ENCODE data around the gene IGFBPL1. TPM values are rescaled to one million over a fixed set of nuclear protein-coding genes. Genes with fewer than 3 reads are reported as not detected.

The IGFBPL1 gene
- total and polyA plus RNA-seq, 8 donors = 1.2 to 5.9 (median 1.6) TPM

- Histone ChIP-seq H3K9me3 (no peaks in the 10 kb centered on the region), H3K4me1 (peaks cover 0 to 5% of the 10 kb centered on the region in 2 donors), H3K36me3 (no peaks in the 10 kb centered on the region), H3K27ac (no peak overlapping the region), H3K4me3 (no peak overlapping the region), H3K27me3 (peaks cover 0 to 7% of the 10 kb centered on the region in 2 donors)
- TF ChIP-seq, protein P1, sequence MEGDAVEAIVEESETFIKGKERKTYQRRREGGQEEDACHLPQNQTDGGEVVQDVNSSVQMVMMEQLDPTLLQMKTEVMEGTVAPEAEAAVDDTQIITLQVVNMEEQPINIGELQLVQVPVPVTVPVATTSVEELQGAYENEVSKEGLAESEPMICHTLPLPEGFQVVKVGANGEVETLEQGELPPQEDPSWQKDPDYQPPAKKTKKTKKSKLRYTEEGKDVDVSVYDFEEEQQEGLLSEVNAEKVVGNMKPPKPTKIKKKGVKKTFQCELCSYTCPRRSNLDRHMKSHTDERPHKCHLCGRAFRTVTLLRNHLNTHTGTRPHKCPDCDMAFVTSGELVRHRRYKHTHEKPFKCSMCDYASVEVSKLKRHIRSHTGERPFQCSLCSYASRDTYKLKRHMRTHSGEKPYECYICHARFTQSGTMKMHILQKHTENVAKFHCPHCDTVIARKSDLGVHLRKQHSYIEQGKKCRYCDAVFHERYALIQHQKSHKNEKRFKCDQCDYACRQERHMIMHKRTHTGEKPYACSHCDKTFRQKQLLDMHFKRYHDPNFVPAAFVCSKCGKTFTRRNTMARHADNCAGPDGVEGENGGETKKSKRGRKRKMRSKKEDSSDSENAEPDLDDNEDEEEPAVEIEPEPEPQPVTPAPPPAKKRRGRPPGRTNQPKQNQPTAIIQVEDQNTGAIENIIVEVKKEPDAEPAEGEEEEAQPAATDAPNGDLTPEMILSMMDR (IDR thresholded peaks at IDR 0.05) = no peak
- intact Hi-C loops (cut with DNase I) = no loop called here
- ATAC-seq (no peak), DNase-seq (no peak)
Measured at GRCh38 chr9:38441347-38442085, 17.3 kb upstream of the IGFBPL1 start.

DNA sequence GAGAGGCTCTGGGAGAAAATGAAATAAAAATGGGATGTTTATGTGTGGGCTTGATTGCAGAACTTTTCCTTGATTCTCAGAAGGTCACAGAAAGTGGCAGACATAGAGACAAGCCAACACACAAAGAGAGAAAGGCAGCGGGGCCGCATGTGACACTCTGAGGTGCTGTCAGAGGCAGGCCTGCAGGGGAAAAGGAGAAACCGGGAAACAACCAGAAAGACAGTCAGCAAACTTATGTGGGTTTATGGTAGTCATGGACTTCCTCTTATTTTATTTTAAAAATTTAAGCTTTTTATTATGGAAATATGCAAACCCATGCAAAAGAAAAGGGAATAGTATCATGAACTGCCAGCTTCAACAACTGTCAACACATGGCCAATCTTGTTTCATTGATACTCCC, 16.3 kb upstream of the IGFBPL1 start:
- H3K4me3 ChIP-seq = no peak overlapping the region
- no peak for ATAC-seq
- no peak overlapping the region for H3K27ac ChIP-seq
- H3K4me1 ChIP-seq = peaks cover 0 to 5% of the 10 kb centered on the region in 2 donors
- no peaks in the 10 kb centered on the region for H3K36me3 ChIP-seq
- no peaks in the 10 kb centered on the region for H3K9me3 ChIP-seq
- H3K27me3 ChIP-seq = peaks cover 0 to 6% of the 10 kb centered on the region in 2 donors
- TF ChIP-seq, protein P1 (IDR thresholded peaks at IDR 0.05) = no peak
- intact Hi-C loops (cut with DNase I) = no loop called here
- DNase-seq = no peak

GRCh38 chr9:38439916-38440301, 15.7 kb upstream of the IGFBPL1 start:
- intact Hi-C loops (cut with DNase I) = no loop called here
- Histone ChIP-seq H3K36me3 (no peaks in the 10 kb centered on the region), H3K27ac (no peak overlapping the region), H3K4me1 (peaks cover 0 to 5% of the 10 kb centered on the region in 2 donors), H3K9me3 (no peaks in the 10 kb centered on the region), H3K27me3 (peaks cover 0 to 6% of the 10 kb centered on the region in 2 donors), H3K4me3 (no peak overlapping the region)
- TF ChIP-seq, protein P1 (IDR thresholded peaks at IDR 0.05) = no peak
- ATAC-seq = no peak
- no peak for DNase-seq

DNA sequence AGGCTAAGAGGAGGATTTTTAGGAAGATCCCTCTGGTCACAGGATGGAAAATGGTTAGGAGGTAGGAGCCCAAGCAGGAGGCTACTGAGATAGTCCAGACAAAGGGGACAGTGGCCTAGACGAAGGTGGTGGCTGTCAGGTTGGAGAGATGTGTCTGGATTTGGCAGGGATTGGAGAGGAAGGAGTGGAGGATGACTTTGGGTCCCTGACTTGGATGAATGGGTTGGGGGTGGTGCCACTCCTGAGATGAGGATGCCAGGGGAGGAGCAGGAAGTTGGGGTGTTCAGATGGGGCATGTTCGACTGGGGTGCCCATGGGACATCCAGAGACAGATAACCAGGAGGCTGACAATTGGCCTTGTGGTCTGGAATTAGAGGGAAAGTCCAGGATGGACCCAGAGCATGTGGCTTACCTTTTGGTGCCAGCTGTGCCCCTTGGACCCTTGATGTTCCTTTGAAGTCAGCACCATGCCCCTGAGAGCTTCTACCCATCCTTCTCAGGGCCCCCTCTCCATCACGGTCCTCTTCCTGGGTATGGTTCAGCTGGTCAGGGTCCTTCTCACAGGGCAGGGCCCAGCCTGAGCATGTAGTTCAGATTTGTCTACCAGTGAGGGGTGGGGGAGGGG, 15.1 kb upstream of the IGFBPL1 start:
- intact Hi-C loops (cut with DNase I) = no loop called here
- peaks cover 0 to 6% of the 10 kb centered on the region in 2 donors for H3K27me3 ChIP-seq
- DNase-seq = no peak

More for the DNA sequence above, 15.1 kb upstream of the IGFBPL1 start:
- ATAC-seq = no peak
- H3K36me3 ChIP-seq = no peaks in the 10 kb centered on the region
- peaks cover 0 to 5% of the 10 kb centered on the region in 2 donors for H3K4me1 ChIP-seq
- no peaks in the 10 kb centered on the region for H3K9me3 ChIP-seq
- H3K4me3 ChIP-seq = no peak overlapping the region
- TF ChIP-seq, protein P1 (IDR thresholded peaks at IDR 0.05) = no peak
- no peak overlapping the region for H3K27ac ChIP-seq
